Measurements from ENCODE around the gene PBX1.

DNA sequence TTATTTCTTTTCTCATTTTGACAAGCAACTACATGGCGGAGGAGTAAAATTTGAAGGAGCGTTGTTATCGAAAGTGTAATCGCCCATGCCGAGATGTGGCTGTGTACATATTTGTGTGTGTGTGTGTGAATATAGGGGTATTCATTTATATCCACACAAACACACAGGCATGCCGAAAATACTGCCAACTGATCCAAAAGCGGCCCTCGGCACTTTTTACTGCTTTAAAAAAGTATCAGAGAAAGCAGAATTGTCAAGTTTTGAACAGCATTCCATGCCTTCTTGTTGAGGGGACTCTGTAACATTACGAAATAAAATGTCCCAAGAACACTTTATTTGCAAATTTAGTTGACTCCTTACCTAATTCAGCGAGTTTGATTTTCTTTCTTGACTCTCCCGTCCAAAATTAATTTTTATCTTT lies 1.1 kb downstream of the PBX1 start:
- TF ChIP-seq CTCF (IDR thresholded peaks at IDR 0.05; ENCODE audit: low read depth, low read length) = no peak
- TF ChIP-seq EZH2phosphoT487 (IDR thresholded peaks at IDR 0.05; ENCODE audit: low read depth) = no peak

Measured in OCI-LY3 (cell line).